Stimulated activated CD4-positive, alpha-beta T cell treated with anti-CD3 and anti-CD28 coated beads, Interleukin-1b, Interleukin-23, amount 100 ng/mL, for 48 hours (primary cell): Measurements from ENCODE around the gene TIMM17A.
A peak's percentile ranks its signal among the peaks of the same experiment; 100 is the strongest.
"Not testable (repeated sequence)": the region's sequence is repeated elsewhere in the genome, so short reads cannot be mapped to it uniquely, and the experiment has no call there.

Experiments used
- DNase-seq: peaks from one replicate; pipeline ENCODE4 v3.0.0-alpha.2; 2020

The TIMM17A gene

GRCh38 chr1:201955009-201955728, at the start of gene TIMM17A:
Gene TIMM17A (plus strand): TSS chr1:201955503. CDS start chr1:201955527, 24 bp downstream.
- DNase-seq, result peak; percentile 94

- no peak for DNase-seq
Measured at GRCh38 chr1:201906336-201906735, 49.0 kb upstream of the TIMM17A start.

- no peak for DNase-seq
Measured at GRCh38 chr1:201907621-201908020, 47.7 kb upstream of the TIMM17A start.

- no peak for DNase-seq
Measured at GRCh38 chr1:201911826-201912571, 43.3 kb upstream of the TIMM17A start.

GRCh38 chr1:201912832-201913231, 42.5 kb upstream of the TIMM17A start:
- DNase-seq, result no peak

GRCh38 chr1:201914456-201915235, 40.7 kb upstream of the TIMM17A start:
- no peak for DNase-seq

GRCh38 chr1:201916649-201917249, 38.6 kb upstream of the TIMM17A start:
- no peak for DNase-seq

GRCh38 chr1:201917362-201918033, 37.8 kb upstream of the TIMM17A start:
- DNase-seq, result no peak

GRCh38 chr1:201918343-201918742, 37.0 kb upstream of the TIMM17A start:
- no peak for DNase-seq

- no peak for DNase-seq
Measured at GRCh38 chr1:201921952-201922558, 33.2 kb upstream of the TIMM17A start.

- no peak for DNase-seq
Measured at GRCh38 chr1:201925301-201925567, 30.1 kb upstream of the TIMM17A start.

GRCh38 chr1:201925981-201926645, 29.2 kb upstream of the TIMM17A start:
- DNase-seq, result no peak

GRCh38 chr1:201928266-201928665, 27.0 kb upstream of the TIMM17A start:
- no peak for DNase-seq

GRCh38 chr1:201930137-201930536, 25.2 kb upstream of the TIMM17A start:
- no peak for DNase-seq

- DNase-seq, result no peak
Measured at GRCh38 chr1:201930803-201931202, 24.5 kb upstream of the TIMM17A start.

- DNase-seq, result no peak
Measured at GRCh38 chr1:201933840-201934430, 21.4 kb upstream of the TIMM17A start.

- DNase-seq, result no peak
Measured at GRCh38 chr1:201937624-201938213, 17.6 kb upstream of the TIMM17A start.

GRCh38 chr1:201938440-201939035, 16.8 kb upstream of the TIMM17A start:
- DNase-seq, result no peak

- no peak for DNase-seq
Measured at GRCh38 chr1:201939148-201939547, 16.2 kb upstream of the TIMM17A start.

GRCh38 chr1:201939574-201939973, 15.7 kb upstream of the TIMM17A start:
- no peak for DNase-seq

- not testable (repeated sequence) for DNase-seq
Measured at GRCh38 chr1:201940316-201940715, 15.0 kb upstream of the TIMM17A start.
